Fibroblast of the aortic adventitia (primary cell): ENCODE measurements around the gene TUG1. TPM values are rescaled to one million over a fixed set of nuclear protein-coding genes. Genes with fewer than 3 reads are reported as not detected.

Experiments used
- DNase-seq: peaks from one replicate; pipeline ENCODE4 v3.0.0-alpha.2; 2010; ENCODE audit warnings: low read depth
- H3K4me3 ChIP-seq: 2 replicates; pipeline ENCODE4 v1.5.1; 2011; ENCODE audit warnings: low read depth, mild to moderate bottlenecking, control low read depth, low read length, moderate library complexity
- total RNA-seq: library from RNA; depleted of rRNA; stranded (reverse); fragments of >200 nt; gene quantifications from 2 replicates; pipeline ENCODE4 v1.2.3, GENCODE V29; 2012; ENCODE audit warnings: low replicate concordance
- TF ChIP-seq, protein P1 (sequence below): IDR thresholded peaks from 2 replicates; pipeline ENCODE4 v1.5.1; 2011; ENCODE audit warnings: mild to moderate bottlenecking, low read length, control low read depth, inconsistent platforms; ENCODE audit not compliant: insufficient read depth

The TUG1 gene
- total RNA-seq, 1 donor, result 88.2 TPM

DNA sequence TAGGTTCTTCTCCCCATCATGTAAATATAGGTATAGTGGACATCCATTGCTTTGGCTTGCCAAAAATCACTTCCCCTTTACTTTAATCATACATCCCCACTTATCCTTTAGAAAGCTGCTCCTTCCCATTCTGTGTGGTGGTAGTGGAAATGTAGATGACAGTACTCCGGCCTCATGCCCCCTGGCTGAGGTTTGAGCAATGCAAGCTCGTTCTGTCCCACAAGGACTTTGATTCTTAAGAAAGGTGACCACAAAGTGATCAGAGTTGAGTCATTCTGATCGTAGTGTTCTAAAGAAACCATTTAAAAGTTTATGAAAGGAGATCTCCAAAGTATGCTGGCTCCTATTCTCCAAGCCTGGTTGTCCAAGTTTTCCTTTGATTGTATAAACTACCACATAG is 10.9 kb downstream of the TUG1 start:
- TF ChIP-seq, protein P1, sequence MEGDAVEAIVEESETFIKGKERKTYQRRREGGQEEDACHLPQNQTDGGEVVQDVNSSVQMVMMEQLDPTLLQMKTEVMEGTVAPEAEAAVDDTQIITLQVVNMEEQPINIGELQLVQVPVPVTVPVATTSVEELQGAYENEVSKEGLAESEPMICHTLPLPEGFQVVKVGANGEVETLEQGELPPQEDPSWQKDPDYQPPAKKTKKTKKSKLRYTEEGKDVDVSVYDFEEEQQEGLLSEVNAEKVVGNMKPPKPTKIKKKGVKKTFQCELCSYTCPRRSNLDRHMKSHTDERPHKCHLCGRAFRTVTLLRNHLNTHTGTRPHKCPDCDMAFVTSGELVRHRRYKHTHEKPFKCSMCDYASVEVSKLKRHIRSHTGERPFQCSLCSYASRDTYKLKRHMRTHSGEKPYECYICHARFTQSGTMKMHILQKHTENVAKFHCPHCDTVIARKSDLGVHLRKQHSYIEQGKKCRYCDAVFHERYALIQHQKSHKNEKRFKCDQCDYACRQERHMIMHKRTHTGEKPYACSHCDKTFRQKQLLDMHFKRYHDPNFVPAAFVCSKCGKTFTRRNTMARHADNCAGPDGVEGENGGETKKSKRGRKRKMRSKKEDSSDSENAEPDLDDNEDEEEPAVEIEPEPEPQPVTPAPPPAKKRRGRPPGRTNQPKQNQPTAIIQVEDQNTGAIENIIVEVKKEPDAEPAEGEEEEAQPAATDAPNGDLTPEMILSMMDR, result no peak
- H3K4me3 ChIP-seq, result no peak overlapping the region
- no peak for DNase-seq

GRCh38 chr22:30982512-30982911 is 13.4 kb downstream of the TUG1 start:
- TF ChIP-seq, protein P1, result no peak
- H3K4me3 ChIP-seq, result no peak overlapping the region
- DNase-seq, result no peak

- TF ChIP-seq, protein P1, result no peak
- no peak for DNase-seq
- H3K4me3 ChIP-seq, result no peak overlapping the region
These were observed 15.3 kb downstream of the TUG1 start for GRCh38 chr22:30984317-30984716.

- no peak for DNase-seq
- TF ChIP-seq, protein P1, result no peak
- no peak overlapping the region for H3K4me3 ChIP-seq
These were observed 16.6 kb downstream of the TUG1 start for GRCh38 chr22:30985561-30986208.

DNA sequence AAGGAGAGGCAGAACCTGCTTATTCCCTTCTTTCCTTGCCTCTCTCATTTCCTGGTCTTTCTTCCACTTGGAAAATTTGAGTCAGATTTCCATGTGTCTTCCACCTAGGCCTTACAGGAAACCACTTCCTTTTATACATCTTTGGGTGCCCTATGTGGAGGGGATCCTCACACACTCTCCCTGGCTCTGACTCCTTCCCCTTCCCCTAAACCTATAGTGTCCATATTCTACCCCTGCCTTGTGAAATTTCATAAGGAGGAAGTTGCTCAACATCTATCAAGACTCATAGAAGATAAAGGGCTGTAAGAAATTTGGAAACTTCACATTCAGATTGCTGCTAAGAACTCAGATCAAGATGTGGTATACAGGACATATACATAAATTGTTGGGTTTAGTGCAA is 20.4 kb downstream of the TUG1 start:
- no peak overlapping the region for H3K4me3 ChIP-seq
- DNase-seq, result no peak
- TF ChIP-seq, protein P1, result no peak

DNA sequence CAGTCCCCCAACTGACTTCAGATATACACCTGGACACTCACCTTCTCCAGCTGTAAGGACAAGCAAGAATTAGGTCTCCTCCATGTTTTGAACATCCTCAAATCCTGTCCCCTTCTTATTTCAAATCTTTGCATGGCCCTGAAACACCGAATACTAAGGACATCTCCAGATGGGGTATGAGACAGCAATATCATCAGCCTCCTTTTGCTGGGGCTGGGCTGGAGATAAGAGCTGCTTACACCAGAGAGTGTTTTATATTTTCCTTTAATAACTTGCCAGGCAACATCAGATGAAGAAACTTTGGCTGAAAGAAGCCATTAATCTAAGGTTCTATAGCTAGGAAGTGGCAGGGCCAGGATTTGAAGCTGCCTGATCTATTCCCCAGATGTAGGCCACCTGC is 21.6 kb downstream of the TUG1 start:
- no peak for DNase-seq
- TF ChIP-seq, protein P1, result no peak
- H3K4me3 ChIP-seq, result no peak overlapping the region

DNA sequence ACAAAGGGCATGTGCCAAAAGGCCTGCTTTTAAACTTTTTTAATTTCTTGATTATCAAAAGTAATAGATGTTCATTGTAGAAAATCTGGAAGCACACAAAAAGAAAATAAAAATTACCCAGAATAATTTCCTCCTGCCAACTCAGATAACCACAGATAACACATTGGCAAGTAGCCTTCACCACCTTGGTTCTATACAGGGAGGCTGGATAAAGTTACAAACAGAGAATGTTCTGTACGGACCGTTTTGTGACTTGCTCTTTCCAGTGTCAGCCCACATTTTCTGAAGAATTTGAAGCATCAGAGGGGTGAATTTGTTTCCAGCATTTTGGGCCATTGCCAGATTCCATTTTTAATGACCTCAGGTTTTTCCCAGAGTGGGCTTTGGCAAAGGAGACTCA is 23.5 kb downstream of the TUG1 start:
- H3K4me3 ChIP-seq, result no peak overlapping the region
- DNase-seq, result peak; percentile 11
- TF ChIP-seq, protein P1, result no peak
